ENCODE data around the gene PAFAH1B1.

DNA sequence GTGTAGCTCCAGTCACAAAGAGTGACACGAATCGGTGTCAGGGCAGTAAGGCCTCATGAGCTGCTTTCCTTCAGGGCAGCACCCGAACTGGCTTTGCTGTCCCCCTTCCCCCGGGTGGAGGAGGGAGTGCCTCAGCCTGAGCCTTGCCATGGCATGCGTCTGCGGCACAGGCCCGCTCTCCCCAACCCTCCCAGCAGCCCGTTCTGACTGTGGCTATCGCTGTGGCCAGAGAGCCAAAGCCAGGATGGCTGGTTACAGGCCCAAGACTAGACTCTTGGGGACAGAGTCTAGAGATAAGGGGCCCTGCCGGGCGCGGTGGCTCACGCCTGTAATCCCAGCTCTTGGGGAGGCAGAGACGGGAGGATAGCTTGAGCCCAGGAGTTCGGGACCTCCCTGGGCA, 92.2 kb downstream of the PAFAH1B1 start:
- TF ChIP-seq, protein P1, sequence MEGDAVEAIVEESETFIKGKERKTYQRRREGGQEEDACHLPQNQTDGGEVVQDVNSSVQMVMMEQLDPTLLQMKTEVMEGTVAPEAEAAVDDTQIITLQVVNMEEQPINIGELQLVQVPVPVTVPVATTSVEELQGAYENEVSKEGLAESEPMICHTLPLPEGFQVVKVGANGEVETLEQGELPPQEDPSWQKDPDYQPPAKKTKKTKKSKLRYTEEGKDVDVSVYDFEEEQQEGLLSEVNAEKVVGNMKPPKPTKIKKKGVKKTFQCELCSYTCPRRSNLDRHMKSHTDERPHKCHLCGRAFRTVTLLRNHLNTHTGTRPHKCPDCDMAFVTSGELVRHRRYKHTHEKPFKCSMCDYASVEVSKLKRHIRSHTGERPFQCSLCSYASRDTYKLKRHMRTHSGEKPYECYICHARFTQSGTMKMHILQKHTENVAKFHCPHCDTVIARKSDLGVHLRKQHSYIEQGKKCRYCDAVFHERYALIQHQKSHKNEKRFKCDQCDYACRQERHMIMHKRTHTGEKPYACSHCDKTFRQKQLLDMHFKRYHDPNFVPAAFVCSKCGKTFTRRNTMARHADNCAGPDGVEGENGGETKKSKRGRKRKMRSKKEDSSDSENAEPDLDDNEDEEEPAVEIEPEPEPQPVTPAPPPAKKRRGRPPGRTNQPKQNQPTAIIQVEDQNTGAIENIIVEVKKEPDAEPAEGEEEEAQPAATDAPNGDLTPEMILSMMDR (IDR thresholded peaks at IDR 0.05; ENCODE audit: extremely low read depth in 1 of 2, insufficient read depth in 1 of 2, low read depth in 1 of 2, low read length in 2 of 2): no peak
- TF ChIP-seq POLR2A (IDR thresholded peaks at IDR 0.05; ENCODE audit: low read depth, low read length) (no peak), POLR2AphosphoS5 (IDR thresholded peaks at IDR 0.05; ENCODE audit: insufficient read depth, low read depth, low read length) (no peak)
